Uterus (tissue), 4 donors: ENCODE data around the gene VPS4B. TPM values are rescaled to one million over a fixed set of nuclear protein-coding genes. Genes with fewer than 3 reads are reported as not detected.

Source experiments
- DNase-seq, 2 donors: peaks; one replicate each; pipeline ENCODE4 v3.0.0-alpha.2; 2019 to 2020
- H3K27ac ChIP-seq, 2 donors: fragments of 200-600 bp; sonication (generic); 1 replicate in 1 of 2; 2 replicates in 1 of 2; pipeline ENCODE4 v1.5.1; 2016 to 2018
- H3K27me3 ChIP-seq, 2 donors: fragments of 200-600 bp; sonication (generic); one replicate each; pipeline ENCODE4 v1.5.1; 2018 to 2019; ENCODE audit warnings: control low read depth in 1 of 2
- H3K36me3 ChIP-seq, 2 donors: fragments of 200-600 bp; sonication (generic); one replicate each; pipeline ENCODE4 v1.5.1; 2019; ENCODE audit warnings: control low read depth in 1 of 2
- H3K4me1 ChIP-seq, 2 donors: fragments of 200-600 bp; sonication (generic); one replicate each; pipeline ENCODE4 v1.5.1; 2018 to 2019; ENCODE audit warnings: control low read depth in 1 of 2
- H3K4me3 ChIP-seq, 2 donors: fragments of 200-600 bp; sonication (generic); 1 replicate in 1 of 2; 2 replicates in 1 of 2; pipeline ENCODE4 v1.5.1; 2018 to 2019; ENCODE audit warnings: mild to moderate bottlenecking in 1 of 2
- H3K9me3 ChIP-seq, 2 donors: fragments of 200-600 bp; sonication (generic); one replicate each; pipeline ENCODE4 v1.5.1; 2019; ENCODE audit warnings: control low read depth in 1 of 2
- POLR2A ChIP-seq, 2 donors: fragments of 450-650 bp; IDR thresholded peaks; one replicate each; pipeline ENCODE4 v1.6.1; 2016; ENCODE audit warnings: antibody characterized with exemption in 2 of 2, mild to moderate bottlenecking in 1 of 2, moderate library complexity in 1 of 2
- intact Hi-C: fragments of 100-400 bp; cut with DNase I; formaldehyde crosslinking; loops from one replicate; pipeline ENCODE4 v1.15.1; 2023; ENCODE audit warnings: low total_unique reads
- total RNA-seq, 4 donors: library from RNA; depleted of rRNA in 3 of 4; stranded (reverse); fragments of >200 nt in 3 of 4; gene quantifications; one replicate each; pipeline versions ENCODE4 v1.1.0 to v1.2.4, GENCODE V29; 2014 to 2023
- TF ChIP-seq, protein P1 (sequence below), 4 experiments: fragments of 200-600 bp in 2 of 4; fragments of 450-650 bp in 2 of 4; sonication (generic) in 2 of 4; IDR thresholded peaks; one replicate each; pipeline ENCODE4 v1.5.1; 2016 to 2019; ENCODE audit warnings: antibody characterized with exemption in 4 of 4, mild to moderate bottlenecking in 2 of 4, moderate library complexity in 1 of 4
- donor health status: DM: yes; HTN: yes; CAD: no.

The VPS4B gene
- total RNA-seq, 4 donors from 2014 or later = 32.4 to 214 (median 52.2) TPM

- H3K4me1 ChIP-seq = peaks cover 0 to 17% of the 10 kb centered on the region in 2 donors
- no peaks in the 10 kb centered on the region for H3K9me3 ChIP-seq
- H3K4me3 ChIP-seq = no peak overlapping the region
- no peaks in the 10 kb centered on the region for H3K36me3 ChIP-seq
- H3K27ac ChIP-seq = peak overlapping the region in 1 of 2 donors; percentile 13
- intact Hi-C loops = no loop called here
- no peak for DNase-seq
- TF ChIP-seq, protein P1, sequence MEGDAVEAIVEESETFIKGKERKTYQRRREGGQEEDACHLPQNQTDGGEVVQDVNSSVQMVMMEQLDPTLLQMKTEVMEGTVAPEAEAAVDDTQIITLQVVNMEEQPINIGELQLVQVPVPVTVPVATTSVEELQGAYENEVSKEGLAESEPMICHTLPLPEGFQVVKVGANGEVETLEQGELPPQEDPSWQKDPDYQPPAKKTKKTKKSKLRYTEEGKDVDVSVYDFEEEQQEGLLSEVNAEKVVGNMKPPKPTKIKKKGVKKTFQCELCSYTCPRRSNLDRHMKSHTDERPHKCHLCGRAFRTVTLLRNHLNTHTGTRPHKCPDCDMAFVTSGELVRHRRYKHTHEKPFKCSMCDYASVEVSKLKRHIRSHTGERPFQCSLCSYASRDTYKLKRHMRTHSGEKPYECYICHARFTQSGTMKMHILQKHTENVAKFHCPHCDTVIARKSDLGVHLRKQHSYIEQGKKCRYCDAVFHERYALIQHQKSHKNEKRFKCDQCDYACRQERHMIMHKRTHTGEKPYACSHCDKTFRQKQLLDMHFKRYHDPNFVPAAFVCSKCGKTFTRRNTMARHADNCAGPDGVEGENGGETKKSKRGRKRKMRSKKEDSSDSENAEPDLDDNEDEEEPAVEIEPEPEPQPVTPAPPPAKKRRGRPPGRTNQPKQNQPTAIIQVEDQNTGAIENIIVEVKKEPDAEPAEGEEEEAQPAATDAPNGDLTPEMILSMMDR (IDR thresholded peaks at IDR 0.05) = no peak
- no peak for TF ChIP-seq POLR2A (IDR thresholded peaks at IDR 0.05)
- no peaks in the 10 kb centered on the region for H3K27me3 ChIP-seq
Measured at GRCh38 chr18:63407734-63408133, 14.5 kb downstream of the VPS4B start.

- intact Hi-C loops = no loop called here
- TF ChIP-seq, protein P1 (IDR thresholded peaks at IDR 0.05) = no peak
- TF ChIP-seq POLR2A (IDR thresholded peaks at IDR 0.05) = no peak
- no peaks in the 10 kb centered on the region for H3K36me3 ChIP-seq
Measured at GRCh38 chr18:63405986-63406385, 16.3 kb downstream of the VPS4B start.

GRCh38 chr18:63402246-63403162, 19.8 kb downstream of the VPS4B start:
- no peaks in the 10 kb centered on the region for H3K27me3 ChIP-seq
- peaks cover 0 to 6% of the 10 kb centered on the region in 2 donors for H3K4me1 ChIP-seq
- no peaks in the 10 kb centered on the region for H3K36me3 ChIP-seq
- intact Hi-C loops = no loop called here
- TF ChIP-seq POLR2A (IDR thresholded peaks at IDR 0.05) = no peak
- TF ChIP-seq, protein P1 (IDR thresholded peaks at IDR 0.05) = no peak
- H3K27ac ChIP-seq = no peak overlapping the region
- H3K9me3 ChIP-seq = no peaks in the 10 kb centered on the region
- H3K4me3 ChIP-seq = no peak overlapping the region
- DNase-seq = no peak

More at GRCh38 chr18:63405986-63406385, 16.3 kb downstream of the VPS4B start:
- Histone ChIP-seq H3K9me3 (no peaks in the 10 kb centered on the region), H3K4me1 (peaks cover 0 to 13% of the 10 kb centered on the region in 2 donors), H3K4me3 (no peak overlapping the region), H3K27me3 (no peaks in the 10 kb centered on the region), H3K27ac (no peak overlapping the region)
- no peak for DNase-seq

DNA sequence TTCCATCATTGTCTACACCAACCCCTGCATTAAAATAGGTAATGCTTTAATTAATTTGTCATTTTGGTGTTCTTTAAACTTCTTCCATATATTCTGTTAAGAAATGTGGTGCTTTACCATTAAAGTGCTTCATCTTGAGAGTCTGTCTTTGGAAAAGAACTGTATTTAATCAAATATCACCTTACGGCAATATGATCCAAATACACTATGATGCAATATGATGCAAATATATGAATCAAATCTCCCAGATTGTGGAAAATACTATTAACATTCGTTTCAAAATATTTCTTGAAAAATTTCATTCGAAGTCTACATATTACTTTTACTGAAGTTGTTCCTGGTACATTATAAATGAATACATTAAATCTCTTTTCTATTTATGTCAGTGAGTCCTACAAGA, 23.0 kb downstream of the VPS4B start:
- no peak for DNase-seq
- Histone ChIP-seq H3K9me3 (no peaks in the 10 kb centered on the region), H3K4me1 (no peaks in the 10 kb centered on the region), H3K4me3 (no peak overlapping the region), H3K36me3 (no peaks in the 10 kb centered on the region), H3K27ac (no peak overlapping the region), H3K27me3 (no peaks in the 10 kb centered on the region)
- TF ChIP-seq, protein P1 (IDR thresholded peaks at IDR 0.05) = no peak
- TF ChIP-seq POLR2A (IDR thresholded peaks at IDR 0.05) = no peak
- intact Hi-C loops = no loop called here

- Histone ChIP-seq H3K36me3 (no peaks in the 10 kb centered on the region), H3K9me3 (no peaks in the 10 kb centered on the region), H3K27me3 (no peaks in the 10 kb centered on the region), H3K27ac (no peak overlapping the region), H3K4me3 (no peak overlapping the region), H3K4me1 (no peaks in the 10 kb centered on the region)
- DNase-seq = no peak
- intact Hi-C loops = no loop called here
- TF ChIP-seq POLR2A (IDR thresholded peaks at IDR 0.05) = no peak
- TF ChIP-seq, protein P1 (IDR thresholded peaks at IDR 0.05) = no peak
Measured at GRCh38 chr18:63397349-63397748, 24.9 kb downstream of the VPS4B start.
